ENCODE results near the gene CCDC3.

- TF ChIP-seq CTCF (IDR thresholded peaks at IDR 0.05) (no peak), TAF1 (IDR thresholded peaks at IDR 0.05; ENCODE audit: borderline replicate concordance, low read depth, low read length) (no peak), EZH2phosphoT487 (IDR thresholded peaks at IDR 0.05; ENCODE audit: borderline replicate concordance, low read depth) (no peak), POLR2AphosphoS5 (IDR thresholded peaks at IDR 0.05; ENCODE audit: low read depth, low read length) (no peak), SMC3 (IDR thresholded peaks at IDR 0.05; ENCODE audit: low read depth, low read length) (no peak), YY1 (IDR thresholded peaks at IDR 0.05; ENCODE audit: low read depth) (no peak), REST (IDR thresholded peaks at IDR 0.05; ENCODE audit: low read depth, low read length) (no peak), NFIC (IDR thresholded peaks at IDR 0.05; ENCODE audit: borderline replicate concordance) (no peak), MXI1 (IDR thresholded peaks at IDR 0.05; ENCODE audit: low read depth, low read length) (no peak), EP300 (IDR thresholded peaks at IDR 0.05; ENCODE audit: borderline replicate concordance in 1 of 2, low read depth in 1 of 2, low read length in 1 of 2) (no peak), SIN3A (IDR thresholded peaks at IDR 0.05; ENCODE audit: borderline replicate concordance, low read depth, low read length) (no peak)
- TF ChIP-seq, protein P1, sequence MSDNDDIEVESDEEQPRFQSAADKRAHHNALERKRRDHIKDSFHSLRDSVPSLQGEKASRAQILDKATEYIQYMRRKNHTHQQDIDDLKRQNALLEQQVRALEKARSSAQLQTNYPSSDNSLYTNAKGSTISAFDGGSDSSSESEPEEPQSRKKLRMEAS (IDR thresholded peaks at IDR 0.05; ENCODE audit: low read depth), result no peak
- TF ChIP-seq, protein P2, sequence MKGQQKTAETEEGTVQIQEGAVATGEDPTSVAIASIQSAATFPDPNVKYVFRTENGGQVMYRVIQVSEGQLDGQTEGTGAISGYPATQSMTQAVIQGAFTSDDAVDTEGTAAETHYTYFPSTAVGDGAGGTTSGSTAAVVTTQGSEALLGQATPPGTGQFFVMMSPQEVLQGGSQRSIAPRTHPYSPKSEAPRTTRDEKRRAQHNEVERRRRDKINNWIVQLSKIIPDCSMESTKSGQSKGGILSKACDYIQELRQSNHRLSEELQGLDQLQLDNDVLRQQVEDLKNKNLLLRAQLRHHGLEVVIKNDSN (IDR thresholded peaks at IDR 0.05; ENCODE audit: borderline replicate concordance, low read depth), result no peak
Measured at GRCh38 chr10:12934777-12935176, 66.7 kb downstream of the CCDC3 start.

Data from SK-N-SH (cell line).